DOHH2 (cell line): ENCODE measurements around the gene AFF4.

Source experiments
- CTCF ChIP-seq: fragments of 200-600 bp; sonication (generic); IDR thresholded peaks from one replicate; pipeline ENCODE4 v1.5.1; 2014; ENCODE audit warnings: antibody characterized with exemption, mild to moderate bottlenecking, low read depth, low read length; ENCODE audit not compliant: poor library complexity, severe bottlenecking
- EZH2phosphoT487 ChIP-seq: fragments of 200-600 bp; sonication (generic); IDR thresholded peaks from 2 replicates; pipeline ENCODE4 v1.6.1; 2017; ENCODE audit warnings: borderline replicate concordance, mild to moderate bottlenecking, antibody characterized with exemption, low read length, moderate library complexity, mixed read lengths

GRCh38 chr5:132832612-132833011, 130.8 kb downstream of the AFF4 start:
- TF ChIP-seq CTCF (no peak), EZH2phosphoT487 (no peak)
